HG02798 (cell line): ENCODE measurements around the gene KRT15.

ENCODE experiments used
- ATAC-seq: cut with Tn5 transposase; IDR thresholded peaks from one replicate; pipeline ENCODE4 v1.9.1; 2021; ENCODE audit warnings: mild to moderate bottlenecking; ENCODE audit not compliant: unreplicated experiment, poor library complexity

Gene KRT15

DNA sequence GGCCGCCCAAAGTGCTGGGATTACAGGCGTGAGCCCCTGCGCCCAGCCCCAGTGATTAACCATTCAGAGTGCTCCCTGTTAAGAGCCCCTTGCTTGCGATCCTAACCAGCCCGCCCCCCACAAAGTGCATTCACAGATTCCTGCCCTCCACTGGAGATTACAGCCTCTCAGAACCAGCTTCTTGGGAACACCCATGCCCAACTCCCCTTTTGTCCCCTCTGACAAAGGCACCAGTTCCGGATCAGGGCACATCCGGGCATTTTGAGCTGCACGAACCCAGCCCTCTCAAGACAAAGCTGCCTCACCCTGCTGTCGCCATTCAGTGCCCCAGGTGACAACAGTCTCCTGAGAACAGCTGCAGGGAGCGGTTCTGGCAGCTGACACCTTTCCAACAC, 10.3 kb upstream of the KRT15 start:
- ATAC-seq, result no peak

DNA sequence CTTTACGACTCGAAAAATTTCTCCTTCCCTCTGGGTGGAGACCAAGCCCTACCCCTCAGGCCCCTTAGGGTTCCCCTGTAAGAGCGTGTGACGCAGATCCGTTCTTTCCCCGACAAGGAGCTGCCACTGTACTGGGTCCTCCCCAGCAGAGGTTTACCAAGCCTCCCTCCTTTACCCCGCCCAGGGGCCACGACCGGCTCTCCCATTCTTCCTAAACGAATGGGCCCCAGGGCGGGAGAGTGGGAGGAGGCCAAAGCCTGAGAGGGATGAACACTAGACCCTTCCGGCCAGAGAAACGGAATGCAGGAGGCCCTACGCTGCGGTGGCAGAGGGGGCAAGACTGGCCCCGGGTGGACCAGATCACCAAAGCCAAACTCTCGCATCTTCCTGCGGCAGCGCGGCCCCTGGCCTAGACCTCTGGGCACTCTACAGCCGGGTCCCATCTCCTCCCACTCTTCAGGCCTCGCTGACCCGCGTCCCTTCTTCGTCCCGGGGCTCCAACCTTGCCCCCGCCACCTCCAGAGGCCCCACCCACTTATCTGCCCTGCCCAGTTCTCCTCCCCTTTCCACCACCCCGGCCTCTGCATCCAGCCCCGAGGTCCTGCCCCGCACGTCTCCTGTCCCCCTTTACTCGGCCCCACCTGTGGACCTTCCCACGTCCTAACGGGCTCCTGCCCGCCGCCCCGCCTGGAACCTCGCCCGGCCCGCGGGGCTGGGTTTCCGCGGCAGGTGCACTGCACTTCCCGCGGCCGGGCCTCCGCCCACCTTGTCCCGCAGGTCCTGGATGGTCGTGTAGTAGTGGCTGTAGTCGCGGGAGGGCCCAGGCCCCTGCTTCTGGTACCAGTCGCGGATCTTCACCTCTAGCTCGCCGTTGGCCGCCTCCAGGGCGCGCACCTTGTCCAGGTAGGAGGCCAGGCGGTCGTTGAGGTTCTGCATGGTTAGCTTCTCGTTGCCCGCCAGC, 8.7 kb upstream of the KRT15 start:
- no peak for ATAC-seq

DNA sequence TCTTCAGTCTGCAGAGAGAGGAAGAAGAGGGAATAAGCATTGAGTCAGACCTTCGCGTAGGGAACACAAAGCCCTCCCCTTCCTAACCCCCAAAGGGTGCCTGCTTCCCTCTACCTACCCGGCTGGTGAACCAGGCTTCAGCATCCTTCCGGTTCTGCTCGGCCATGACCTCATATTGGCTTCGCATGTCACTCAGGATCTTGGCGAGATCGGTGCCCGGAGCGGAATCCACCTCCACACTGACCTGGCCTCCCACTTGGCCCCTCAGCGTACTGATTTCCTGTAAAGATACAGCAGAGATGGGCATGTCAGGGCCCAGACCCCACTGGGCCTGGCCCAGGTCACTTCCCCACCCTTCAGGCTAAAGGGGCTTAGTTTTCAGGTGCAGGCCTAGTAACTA, 5.6 kb upstream of the KRT15 start:
- ATAC-seq, result no peak

DNA sequence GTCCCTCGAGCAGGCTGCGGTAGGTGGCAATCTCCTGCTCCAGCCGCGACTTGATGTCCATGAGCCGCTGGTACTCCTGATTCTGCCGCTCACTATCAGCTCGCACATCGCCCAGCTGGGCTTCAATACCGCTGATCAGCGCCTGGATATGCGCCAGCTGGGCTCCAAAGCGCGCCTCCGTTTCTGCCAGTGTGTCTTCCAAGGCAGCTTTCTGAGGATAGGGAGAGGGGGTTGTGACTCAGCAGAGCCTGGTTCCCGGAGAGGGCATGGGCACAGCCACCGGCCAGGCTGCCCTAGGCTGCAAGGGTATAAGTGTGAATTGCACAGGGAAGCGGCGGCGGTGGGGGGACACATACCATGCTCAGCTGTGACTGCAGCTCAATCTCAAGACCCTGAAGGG, 5.1 kb upstream of the KRT15 start:
- no peak for ATAC-seq

DNA sequence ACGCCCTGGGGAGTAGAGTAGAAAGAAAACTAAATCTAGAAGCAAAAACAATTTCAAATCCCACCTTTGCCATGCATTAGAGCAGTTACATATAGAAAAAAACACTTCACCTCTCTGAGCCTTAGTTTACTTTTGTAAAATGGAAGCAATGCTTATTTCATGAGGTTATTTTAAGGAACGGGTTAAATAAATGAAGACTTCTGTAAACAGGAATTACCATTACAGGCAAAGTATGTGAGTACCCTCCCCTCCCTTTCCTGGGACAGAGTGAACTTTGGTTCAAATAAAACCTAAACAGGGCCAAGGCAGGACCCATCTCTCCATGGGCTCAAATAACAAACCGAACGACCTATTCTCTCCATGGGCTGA, 4.5 kb upstream of the KRT15 start:
- no peak for ATAC-seq

DNA sequence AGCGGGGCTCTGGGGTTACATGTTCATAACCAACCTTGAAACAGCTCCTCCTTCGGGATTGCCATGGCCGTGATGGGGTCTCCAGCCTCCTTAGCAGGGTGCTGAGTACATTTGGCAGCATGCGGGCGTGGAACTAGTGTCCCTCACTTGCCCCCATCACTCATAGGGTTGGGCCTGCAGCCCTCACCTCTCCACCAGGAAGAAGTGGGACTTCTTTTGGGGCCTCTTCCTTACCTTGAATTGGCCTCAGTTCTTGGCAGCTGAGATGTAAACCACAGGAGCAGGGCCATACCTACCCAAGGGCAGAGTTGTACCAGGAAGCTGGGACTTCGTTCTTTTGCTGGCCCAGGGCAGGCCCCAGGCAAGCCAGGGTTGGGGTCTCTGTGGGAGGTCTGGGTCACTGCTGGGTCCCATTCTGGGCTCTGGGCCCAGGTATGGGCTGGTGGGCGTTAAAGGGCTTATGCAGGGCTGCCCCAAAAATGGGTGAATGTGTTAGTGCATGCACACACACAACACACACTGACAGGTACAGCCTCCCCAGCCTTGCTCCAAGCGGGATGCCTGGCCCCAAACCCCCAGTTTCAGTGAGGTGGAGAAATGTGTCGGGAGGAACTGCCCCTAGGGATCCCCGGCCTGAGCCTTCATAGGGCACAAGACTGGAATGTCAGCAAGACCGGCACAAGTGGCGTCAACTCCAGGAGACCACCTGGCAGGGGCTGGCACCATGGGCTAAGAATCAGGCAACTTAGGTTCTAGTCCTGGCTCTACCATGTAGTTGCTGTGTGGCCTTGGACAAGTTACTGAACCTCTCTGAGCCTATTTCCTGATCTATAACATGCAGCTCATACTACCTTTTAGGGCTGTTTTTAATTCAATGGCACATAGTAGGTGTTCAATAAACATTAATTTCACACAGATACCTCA, 3.9 kb upstream of the KRT15 start:
- ATAC-seq, result no peak

DNA sequence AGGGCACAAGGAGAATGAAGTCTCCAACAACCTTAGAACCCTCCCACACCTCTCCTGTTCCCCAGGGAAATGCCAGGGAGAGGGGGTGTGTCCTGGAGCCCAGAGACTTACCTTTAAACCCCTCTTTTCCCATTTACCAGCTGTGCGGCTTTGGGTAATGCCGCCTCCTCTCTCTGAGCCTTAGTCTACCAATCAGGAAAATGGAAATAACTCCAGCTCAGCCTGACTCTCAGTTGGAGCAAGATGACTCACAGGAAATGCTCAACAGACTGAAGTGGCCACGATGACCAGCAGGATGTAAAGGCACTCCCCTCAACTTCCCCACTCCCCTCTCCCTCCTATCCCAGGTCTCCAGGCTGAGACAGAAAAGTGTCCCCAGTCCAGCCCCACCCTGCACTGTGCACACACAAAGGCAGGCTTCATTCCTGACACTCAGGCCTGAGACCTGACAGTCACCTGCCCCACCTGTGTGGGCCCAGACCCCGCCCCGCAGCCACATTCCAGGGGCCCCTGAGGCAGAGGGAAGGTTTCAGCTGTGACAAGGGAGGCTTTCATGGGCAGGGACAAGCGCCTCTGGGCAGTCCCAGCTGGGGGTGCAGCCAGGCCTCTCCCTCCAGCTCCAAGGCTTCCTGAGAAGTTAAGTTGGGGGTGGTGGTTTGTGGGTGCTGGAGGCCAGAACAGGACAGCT, 3.0 kb upstream of the KRT15 start:
- no peak for ATAC-seq

DNA sequence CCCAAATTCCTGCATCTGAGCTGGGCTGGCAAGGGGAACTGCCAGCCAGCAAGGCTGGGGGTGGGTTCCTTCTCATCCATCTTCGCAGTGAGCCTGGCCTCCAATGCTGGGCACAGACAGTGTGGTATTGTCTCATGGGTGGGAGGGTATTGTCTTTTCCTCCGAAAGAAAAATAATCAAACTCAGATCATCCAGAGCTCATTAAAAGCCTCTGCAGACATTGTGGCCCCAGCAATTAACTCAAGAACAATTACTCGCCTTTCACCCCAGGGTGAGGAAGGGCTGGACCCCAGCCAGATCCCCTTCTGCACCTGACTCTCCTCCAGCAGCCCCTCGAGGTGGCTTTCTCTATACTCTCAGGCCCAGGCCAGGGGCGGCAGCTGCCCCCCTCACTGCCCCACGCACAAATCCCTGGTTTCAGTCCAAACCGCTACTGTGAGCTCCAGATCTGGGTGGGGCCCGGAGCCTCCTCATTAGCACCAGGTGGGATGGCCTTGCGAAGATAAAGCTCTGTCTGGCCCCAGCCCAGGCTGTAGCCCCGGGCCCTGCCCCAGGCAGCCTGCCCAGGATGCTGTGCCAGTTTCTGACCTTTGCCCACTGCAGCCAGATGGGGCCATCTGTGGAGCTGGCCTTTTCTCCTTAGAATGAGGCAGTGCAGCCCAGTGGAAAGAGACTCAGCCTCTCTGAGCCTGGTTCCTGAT, 2.3 kb upstream of the KRT15 start:
- no peak for ATAC-seq

DNA sequence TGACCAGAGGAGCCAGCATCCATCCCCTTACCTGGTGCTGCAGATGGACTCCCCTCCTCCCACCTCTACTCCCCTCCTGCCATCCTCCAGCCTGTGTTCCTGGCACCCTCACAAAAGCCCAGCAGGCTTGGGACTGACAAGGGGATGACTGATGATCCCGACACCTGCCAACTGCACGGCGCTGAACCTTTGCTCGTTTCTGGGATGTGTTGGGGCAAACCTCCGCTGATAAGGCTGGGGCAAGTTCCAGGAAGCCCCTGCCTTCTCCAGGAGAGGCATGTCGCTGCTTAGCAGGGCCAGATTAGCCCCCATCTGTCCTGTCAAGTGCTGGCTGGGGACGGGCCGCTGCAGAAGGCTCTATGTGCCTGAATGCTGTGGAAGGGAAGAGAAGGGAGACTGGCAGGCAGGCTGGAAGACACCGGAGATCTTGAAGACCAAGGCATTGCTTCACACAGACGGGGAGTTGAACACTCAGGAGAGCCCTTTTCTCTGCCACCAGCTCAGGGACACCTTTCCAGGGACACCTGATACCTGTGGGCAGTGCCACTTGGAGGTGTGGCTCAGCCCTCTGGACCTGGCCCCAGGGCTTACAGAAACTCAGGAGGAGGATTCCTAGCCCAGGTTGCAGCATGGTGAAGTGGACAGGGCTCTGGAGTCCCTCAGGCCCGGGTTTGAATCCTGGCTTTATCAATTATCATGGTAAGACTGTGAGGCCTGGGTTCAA, 973 bp upstream of the KRT15 start:
- ATAC-seq, result no peak

DNA sequence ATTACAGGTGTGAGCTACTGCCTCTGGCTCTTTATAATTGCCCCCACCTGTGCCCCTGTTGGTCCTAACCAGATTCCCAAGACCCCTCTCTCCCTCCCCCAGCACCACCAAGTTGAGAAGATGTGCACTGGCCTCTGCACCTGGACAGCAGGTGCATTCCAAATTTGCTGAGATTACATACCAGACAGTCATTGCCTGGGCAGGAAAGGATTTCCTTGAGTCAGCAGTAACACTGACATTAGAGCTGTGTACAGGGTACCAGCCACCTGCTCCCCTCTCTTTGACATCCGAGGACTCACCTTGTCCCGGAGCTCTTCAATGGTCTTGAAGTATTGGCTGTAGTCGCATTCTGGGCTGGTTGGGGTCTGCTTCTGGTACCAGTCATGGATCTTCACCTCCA, 659 bp downstream of the KRT15 start:
- ATAC-seq, result no peak

DNA sequence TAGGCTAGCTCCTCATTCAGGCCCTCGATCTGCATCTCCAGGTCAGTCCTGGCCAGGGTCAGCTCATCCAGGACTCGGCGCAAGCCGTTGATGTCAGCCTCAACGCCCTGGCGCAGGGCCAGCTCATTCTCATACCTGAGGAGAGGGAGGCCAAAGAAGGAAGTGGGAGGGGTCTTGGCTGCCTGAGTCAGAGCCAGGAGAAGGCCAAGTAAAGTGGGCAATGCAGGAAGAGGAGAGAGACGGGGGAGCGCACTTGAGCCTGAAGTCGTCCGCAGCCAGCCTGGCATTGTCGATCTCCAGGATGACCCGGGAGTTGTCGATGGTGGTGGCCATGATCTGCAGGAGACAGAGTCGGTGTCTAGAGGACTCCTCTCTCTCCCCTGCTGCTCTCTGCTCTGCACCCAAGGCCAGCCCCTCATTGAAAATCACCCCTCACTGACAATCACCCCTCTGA, 1.8 kb downstream of the KRT15 start:
- ATAC-seq, result no peak

DNA sequence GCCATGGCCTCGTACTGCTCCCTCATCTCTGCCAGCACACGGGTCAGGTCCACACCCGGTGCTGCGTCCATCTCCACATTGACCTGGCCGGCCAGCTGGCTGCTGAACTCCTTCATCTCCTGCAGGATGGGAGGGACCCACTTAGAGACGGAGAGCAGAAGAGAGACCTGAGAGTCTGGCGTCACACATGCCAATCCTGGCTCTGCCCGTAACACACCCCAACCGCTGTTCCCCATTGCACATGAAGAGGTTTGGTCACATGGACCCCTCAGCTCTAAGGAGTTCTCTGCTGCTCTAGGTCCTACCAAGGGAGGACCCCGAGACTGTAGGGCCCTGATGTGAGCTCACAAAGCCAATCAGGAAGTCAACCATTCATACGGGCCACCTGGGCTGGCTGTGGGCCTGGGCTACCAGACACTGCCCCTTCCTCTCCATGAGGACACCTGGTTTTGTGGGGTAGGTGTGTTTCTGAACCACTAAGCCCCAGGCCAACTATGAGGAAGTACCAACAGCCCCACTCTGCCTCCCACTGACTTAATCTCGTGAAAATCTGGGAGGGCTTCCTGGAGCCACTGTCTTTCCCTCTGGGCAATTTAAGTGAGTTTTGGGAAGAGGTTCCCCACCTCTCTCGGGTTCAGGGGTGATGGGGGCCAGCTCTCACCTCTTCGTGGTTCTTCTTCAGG, 2.4 kb downstream of the KRT15 start:
- no peak for ATAC-seq

DNA sequence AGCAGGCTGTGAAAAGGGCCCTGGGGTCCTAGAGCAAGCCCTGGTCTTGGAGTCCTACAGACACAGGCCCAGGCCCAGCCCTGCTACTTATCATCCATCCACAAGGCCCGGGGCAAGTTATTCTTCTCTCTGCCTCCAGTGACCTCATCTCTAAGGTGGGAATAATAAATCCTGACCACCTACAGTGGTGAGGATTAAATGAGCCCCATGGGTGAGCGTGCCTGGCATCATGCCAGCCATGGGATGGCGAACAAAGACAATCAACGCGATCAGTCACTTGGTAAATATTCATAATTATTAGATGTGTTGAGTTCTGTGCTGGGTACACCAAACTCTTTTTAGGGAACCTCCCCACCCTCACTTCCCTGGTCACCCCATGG, 5.5 kb downstream of the KRT15 start:
- no peak for ATAC-seq

DNA sequence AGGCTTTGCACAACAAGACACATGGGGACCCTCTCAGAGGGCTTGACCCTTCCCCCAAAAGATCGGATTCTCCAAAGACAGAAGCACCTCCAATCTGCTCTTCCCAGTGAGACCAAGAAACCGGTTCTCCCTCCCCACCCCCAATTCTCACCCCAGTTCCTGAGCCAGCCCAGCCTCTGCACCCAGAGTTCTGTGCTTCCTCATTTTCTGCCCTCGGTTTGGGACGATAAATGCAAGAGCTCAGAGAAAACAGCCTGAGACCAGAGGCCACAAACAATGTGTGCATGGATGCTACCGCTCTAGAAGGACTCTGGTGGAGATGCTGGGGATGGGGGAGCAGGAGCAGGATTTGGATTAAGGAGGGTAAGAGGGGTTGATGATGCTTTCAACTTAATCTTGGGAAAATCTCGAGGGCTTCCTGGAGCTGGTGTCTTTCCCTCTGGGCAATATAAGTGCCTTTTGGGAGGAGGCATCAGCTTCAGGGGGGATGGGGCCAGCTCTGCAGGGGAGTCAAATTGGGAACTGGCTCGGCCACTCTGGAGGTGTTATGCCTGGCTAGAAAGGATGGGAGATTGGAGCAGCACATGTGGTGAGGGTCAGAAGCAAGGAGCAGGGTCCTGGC, 6.0 kb downstream of the KRT15 start:
- ATAC-seq, result no peak

DNA sequence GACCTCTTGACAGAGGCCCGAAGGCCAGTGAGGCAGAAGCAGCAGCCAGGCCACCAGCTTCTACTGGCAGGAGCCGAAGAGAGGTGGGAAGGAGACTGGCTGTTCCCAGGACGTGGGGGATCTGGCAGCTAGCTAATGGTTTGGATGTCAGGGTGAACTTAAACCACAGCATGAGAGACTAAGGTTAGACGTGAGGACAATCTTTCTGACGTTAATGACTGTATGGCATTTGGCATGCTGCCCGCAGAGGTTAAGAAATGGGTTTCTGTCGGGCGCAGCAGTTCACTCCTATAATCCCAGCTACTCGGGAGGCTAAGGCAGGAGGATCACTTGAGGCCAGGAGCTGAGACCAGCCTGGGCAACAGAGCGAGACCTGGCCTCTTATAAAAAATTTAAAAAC, 7.0 kb downstream of the KRT15 start:
- no peak for ATAC-seq

DNA sequence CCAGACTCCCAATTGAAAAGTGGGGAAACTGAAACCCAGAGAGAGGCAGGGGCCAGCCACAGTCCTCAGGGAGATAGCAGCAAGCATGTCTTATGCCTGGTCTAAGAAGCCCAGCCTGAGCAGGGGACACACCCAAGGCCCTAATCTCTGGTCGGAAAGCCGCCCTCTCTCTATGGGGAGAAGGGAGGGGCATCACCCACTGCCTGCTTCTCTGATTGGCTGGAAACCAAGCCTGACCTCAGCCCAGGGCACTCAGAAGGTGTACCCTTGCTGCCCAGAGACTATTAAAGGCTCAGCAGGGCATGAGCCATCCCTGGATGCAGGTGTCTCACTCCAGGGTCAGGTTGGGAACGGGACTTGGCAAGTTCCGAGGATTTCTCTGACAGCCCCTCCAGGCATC, 7.6 kb downstream of the KRT15 start:
- ATAC-seq, result no peak

DNA sequence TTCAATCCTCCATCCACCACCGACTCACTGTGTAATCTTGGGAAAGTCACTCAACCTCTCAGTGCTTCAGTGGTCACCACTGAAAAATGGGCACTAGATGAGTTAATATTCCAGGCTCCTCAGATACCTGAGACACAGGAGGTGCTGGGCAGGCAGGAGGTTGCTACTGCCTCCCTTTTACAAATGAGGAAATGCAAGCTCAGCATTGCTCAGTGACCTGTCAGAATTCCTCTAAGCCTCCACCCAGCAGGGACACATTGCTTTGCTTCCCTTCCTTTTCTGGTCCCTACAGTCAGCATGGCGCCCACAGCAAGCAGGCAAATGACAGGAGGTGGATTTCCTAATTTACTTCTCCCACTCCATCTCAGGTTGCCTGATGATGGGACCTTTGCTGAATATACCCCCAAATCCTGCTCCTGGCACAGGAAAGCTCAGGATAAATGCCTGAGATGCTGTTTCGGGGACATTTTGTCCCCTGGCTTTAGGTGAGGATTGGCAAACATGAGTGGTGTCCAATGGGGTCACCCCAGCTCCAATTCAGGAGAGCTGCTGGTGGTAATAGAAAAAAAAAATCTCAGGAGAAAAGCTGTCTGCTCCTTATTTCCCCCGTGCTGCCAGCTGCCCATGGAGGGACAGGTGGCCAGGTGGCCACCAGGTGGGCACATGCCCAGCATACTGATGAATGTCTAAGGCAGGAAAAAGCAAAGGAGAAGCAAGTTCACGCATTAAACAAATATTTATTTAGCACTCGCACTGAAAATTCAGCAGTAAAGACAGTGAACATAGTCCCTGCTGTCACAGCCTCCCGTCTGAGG, 8.2 kb downstream of the KRT15 start:
- no peak for ATAC-seq
